HG02870 (cell line): ENCODE results near the gene ZNF658.
A peak's percentile ranks its signal among the peaks of the same experiment; 100 is the strongest.
"Not testable (repeated sequence)": the region's sequence is repeated elsewhere in the genome, so short reads cannot be mapped to it uniquely, and the experiment has no call there.

Experiments
- ATAC-seq: cut with Tn5 transposase; IDR thresholded peaks from one replicate; pipeline ENCODE4 v1.9.1; 2021; ENCODE audit warnings: mild to moderate bottlenecking, moderate library complexity; ENCODE audit not compliant: unreplicated experiment

The ZNF658 gene

DNA sequence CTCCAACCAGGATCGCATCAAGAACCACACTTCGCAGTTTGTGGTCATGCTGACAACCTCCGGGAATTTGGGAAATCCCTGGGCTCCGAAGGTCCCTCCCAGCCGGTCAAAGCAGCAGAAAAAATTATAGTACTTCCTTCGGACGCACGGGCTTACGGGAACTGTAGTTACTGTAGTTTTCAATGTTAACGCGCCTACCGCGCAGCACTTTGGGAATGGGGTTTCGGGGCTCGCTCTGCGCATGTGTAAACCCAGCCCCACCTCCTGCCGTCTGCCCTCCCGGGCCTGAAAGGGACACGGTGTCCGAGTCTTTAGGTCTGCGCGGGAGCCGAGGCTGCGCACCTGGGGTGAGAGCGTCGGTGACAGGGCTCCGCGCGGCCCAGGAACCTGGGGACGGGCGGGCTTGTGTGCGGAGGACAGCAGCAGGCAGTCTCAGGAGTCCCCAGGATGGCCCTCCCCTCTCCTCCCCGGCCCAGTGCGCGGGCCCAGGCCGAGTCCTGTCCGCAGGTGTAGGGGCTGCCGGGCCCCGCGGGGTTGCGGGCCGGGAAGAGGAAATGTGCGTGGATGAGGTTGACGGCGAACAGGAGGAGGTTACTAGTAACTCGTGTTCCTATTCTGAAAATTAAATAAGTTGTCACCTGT lies at the start of gene ZNF658:
Gene ZNF658, plus strand, starts transcription at position 236 of the 642 bp plus-strand sequence. CDS start 2,837 bp downstream, outside the sequence.
- peak; percentile 95 for ATAC-seq

DNA sequence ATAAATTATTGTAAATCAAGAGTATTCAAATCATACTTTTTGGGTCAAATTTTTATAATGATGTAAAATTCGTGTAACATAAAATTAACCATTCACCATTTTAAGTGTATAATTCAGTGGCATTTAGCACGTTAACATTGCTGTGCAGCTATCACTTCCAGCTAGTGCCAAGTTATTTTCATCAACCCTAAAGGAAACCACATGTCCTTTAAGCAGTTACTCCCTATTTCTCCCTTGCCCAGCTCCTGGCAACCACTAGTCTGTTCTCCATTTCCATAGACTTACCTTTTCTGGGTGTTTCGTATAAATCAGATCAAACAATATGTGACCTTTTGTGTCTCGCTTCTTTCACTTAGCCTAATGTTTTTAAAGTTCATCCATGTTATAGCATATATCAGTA lies 38.8 kb upstream of the ZNF658 start:
- ATAC-seq, result not testable (repeated sequence)

DNA sequence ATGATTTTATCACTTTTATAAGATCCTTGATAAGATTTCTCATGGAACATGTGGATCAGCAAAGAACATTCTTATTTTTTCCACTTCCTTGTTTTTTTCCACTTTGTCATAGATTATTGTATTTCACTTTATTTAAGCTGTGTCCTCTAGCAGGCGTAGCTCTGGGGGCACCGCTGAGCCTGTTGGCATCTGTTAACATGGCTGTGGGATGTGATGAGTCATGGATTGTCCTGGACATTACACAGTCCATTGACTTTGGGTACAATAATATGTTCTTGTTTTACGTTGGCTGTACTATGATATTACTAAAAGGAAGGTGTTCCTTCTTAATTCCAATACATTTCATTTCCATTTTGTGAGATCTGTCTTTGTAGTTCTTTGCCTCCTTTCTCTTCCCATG lies 31.9 kb upstream of the ZNF658 start:
- ATAC-seq, result not testable (repeated sequence)

DNA sequence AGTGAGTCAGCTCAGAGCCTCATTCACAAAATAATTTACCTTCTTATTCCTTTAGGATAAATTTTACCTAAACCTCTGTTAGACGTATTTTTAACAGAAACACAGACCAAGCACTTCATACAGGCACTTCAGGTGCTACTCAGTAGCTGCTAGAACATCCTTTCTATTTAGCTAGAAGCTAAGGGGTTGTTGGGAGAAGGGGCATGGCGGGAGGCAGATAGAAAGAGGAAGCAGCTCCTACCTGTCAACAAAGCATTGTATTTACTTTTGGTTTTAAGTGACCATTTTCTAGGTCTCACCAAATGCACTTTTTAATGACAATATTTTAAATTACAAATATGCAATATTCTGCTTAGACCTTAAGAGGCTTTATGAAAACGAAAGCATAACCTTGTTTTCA lies 19.9 kb upstream of the ZNF658 start:
- peak; percentile 57 for ATAC-seq

DNA sequence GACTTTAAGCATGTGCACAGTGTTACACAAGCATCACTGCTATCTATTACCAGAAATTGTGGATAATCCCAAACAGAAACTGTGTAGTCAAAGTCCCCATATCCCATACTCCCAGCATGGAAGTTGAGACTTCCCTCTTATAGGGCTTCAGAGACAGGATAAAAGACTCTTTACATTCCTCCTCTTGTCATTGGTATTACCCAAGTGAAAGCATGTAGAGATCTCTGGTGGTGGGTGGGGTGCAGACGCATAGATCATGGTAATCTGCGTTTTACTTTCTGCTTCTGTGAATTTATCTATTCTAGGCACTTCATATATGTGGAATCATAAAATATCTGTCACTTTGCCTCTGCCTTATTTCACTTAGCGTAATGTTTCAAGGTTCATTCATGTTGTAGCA lies 18.7 kb upstream of the ZNF658 start:
- ATAC-seq, result not testable (repeated sequence)

DNA sequence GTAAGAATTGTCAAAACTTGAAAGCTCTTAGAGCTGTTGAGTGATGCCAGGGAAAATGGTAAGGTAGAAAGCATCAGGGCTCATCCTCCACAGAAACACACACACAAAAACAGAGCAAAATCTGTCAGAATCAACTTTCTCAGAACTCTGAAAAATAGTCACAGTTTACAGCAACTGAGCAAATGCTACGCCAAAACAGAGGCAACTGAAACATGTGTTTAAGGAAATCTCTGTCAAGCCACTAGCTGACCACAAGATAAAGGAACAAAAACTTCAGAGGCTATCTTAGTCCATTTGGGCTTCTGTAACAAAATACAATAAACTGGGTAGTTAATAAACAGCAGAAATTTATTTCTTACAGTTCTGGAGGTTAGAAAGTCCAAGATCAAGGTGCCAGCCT lies 10.2 kb upstream of the ZNF658 start:
- ATAC-seq, result peak; percentile 90

DNA sequence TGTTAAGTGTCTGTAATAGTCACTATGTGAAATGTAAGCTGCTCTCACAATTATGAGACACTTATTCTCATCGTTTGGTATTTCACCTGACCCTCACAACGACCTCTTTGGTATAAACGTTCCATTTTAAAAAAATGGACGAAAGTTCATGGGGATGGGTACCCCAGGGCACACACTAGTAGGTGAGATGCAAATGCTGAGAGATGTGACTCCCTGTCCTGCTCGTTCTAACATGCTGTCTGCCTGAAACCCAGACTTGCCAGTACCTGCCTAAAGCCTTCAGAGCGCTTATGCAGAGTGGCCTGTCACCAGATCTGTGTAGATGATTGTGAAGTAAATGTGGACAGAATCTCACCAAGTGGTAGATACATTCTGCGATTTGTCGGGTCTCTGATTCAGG lies 616 bp downstream of the ZNF658 start:
- ATAC-seq, result peak; percentile 29

DNA sequence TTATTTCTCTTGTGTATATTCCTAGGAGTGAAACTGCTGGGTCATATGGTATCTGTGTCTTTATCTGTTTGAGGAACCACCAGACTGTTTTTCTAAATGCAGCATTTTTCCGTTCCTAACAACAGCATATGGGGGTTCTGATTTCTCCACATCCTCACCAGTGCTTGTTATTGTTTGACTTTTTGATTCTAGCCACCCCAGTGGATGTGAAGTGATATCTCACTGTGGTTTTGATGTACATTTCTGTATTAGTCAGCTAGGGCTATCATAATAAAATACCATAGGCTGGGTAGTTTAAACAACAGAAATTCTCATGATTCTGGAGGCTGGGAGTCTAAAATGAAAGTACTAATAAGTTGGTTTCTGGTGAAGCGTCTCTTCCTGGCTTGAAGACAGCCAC lies 9.0 kb downstream of the ZNF658 start:
- not testable (repeated sequence) for ATAC-seq

DNA sequence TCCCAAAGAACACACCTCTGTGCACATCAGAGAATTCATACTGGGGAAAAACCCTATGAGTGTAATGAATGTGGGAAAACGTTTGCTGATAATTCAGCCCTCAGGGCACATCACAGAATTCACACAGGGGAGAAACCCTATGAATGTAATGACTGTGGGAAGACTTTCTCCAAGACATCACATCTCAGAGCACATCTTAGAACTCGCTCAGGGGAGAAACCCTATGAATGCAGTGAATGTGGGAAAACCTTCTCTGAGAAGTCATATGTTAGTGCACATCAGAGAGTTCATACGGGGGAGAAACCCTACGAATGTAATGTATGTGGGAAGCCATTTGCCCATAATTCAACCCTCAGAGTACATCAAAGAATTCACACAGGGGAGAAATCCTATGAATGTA lies 19.5 kb downstream of the ZNF658 start:
- ATAC-seq, result not testable (repeated sequence)

DNA sequence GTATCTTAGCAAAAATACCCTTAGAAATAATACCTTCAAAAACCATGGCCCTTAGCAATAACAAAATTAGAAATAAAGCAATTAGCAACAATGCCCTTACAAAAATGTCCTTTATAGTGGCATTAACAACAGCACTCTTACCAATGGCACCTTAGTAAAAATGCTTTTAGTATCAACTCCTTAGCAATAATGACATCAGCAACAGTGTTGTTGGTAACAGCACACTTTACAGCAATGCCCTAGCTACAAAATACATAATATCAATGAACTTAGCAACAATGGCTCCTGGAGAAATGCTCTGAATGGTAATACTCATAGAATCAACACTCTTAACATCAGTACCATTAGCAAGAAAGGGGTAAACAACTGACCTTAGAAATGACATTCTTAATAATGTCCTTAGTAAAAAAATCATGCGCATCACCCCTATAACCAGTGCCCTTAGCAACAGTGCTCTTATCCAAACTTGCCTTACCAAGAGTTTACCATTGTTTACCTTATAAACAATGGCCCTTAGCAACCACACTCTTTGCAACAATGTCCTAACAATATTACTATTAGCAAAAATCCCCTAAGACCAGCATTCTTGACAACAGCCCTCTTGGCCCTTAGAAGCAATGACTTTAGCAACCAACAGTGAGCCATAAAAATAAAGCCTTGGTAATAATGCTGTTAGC lies 35.8 kb downstream of the ZNF658 start:
- ATAC-seq, result not testable (repeated sequence)

DNA sequence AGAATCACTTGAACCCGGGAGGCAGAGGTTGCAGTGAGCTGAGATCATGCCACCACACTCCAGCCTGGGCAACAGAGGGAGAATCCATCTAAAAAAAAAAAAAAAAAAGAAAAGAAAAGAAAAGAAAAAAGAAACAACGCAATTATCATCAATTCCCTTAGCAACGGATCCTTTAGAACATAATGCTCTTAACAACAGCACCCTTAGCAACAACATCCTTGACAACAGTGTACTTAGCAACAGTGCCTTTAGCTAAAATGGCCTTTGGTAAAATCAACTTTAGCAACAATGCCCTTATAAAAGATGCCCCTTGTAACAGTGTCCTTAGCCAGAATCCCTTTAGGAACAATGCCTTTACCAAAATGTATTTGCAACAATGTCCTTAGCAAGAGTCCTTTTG lies 37.1 kb downstream of the ZNF658 start:
- ATAC-seq, result not testable (repeated sequence)

DNA sequence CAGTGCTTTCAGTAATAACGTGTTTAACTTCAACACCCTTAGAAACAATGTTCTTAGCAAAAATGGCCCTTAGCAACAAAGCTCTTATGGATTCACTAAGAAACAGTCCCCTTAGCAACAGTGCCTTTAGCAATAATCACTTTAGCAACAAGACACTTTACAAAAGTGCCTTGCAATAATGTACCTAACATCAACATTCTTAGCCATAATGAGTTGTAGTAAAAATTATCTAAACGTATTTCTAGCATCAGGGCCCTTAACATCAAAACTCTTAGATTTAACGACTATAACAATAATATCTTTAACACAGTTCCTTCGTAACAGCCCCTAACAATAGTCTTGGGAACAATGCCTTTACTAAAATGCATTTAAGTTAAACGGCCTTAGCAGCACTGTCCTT lies 37.8 kb downstream of the ZNF658 start:
- not testable (repeated sequence) for ATAC-seq

DNA sequence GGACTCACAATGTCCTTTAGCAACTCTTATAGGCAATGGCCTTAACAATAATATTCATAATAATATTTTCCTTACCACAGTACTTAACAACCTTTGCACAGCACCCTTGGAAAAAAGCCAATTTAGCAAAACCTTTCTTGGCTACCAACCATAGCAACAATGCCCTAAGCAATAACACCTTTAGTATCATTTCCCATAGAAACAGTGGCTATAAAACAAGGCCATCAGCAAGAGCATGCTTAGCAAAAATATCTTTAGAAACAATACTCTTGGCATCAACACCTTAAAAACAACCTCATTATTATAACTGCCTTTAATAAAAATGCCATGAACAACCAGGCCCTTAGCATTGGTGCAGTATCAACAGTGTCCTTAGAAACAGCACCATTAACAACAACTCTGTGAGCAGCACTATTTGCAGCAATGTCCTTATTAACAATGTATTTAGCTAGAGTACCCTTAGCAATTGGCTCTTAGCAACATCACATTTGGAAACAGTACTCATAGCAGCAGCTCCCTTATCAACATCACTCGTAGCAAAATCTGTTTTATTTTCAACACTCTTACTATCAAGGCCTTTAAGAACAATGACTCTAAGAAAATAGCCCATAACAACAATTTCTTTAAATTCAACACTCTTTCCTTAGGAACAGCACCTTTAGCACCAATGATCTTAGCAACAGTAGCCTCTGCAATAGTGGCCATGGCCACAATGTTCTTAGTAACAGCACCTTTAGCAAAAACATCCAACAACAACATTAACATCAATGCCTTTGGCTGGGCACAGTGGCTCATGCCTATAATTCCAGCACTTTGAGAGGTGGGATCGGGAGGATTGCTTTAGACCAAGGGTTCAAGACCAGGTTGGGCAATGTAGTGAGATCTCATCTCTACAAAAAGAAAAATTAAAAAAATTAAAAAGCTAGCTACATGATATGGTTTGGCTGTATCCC lies 39.6 kb downstream of the ZNF658 start:
- ATAC-seq, result not testable (repeated sequence)

DNA sequence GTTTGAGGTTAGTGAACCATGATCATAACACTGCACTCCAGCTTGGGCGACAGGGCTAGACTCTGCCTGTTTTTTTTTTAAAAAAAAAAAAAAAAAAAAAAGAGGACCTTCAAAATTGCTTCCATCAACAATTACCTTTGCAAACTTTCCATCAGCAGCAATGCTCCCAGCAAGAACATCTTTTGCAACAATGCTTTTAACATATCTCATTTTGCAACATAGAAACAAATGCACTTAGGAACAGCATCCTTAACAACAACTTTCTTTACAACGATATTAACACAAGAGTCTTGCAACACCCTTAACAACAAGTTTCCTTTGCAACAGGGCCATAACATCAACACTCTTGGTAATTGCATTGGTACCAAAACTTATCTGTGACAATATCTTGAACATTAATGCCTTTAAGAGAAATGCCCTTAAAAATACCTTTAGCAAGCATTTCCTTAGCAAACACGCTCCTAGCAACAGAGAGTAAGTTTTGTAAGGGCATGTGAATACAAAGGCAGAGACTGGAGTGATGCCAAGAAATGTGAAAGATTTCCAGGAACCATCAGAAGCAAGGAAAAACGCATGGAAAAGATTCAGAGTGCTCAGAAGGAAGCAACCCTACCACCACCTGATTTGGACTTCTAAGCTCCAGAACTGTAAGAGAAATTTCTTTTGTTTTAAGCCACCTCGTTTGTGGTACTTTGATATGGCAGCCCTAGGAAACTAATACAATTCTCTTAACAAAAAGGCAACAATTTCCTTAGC lies 42.1 kb downstream of the ZNF658 start:
- ATAC-seq, result not testable (repeated sequence)

DNA sequence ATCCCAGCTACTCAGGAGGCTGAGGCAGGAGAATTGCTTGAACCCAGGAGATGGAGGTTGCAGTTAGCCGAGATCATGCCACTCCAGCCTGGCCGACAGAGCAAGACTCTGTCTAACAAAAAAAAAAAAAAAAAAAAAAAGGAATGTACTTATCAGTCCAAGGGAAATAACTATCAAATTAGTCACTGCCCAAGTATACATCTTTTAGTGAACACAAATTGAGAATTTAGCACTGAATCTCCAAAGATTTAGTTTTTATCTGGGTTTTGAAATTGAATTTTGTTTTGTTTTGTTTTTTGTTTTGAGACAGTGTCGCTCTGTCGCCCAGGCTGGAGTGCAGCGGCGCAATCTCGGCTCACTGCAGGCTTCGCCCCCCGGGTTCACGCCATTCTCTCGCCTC lies 52.1 kb downstream of the ZNF658 start:
- ATAC-seq, result not testable (repeated sequence)
